ENCODE measurements around the gene GLI1. TPM values are rescaled to one million over a fixed set of nuclear protein-coding genes. Genes with fewer than 3 reads are reported as not detected.
A peak's percentile ranks its signal among the peaks of the same experiment; 100 is the strongest.
"Not testable (repeated sequence)": the region's sequence is repeated elsewhere in the genome, so short reads cannot be mapped to it uniquely, and the experiment has no call there.

GLI1 gene
- total and polyA plus RNA-seq, 2 donors: 0.71 to 0.85 TPM

- Histone ChIP-seq H3K27me3 (ENCODE audit: control insufficient read depth in 2 of 2, insufficient read depth in 1 of 2, low read length in 1 of 2) (no peaks in the 10 kb centered on the region), H3K36me3 (ENCODE audit: control insufficient read depth in 2 of 2, insufficient read depth in 2 of 2, low read length in 1 of 2) (peaks cover 27 to 29% of the 10 kb centered on the region in 2 donors), H3K4me1 (ENCODE audit: control insufficient read depth in 2 of 2, insufficient read depth in 2 of 2, low read length in 2 of 2) (peaks cover 8 to 17% of the 10 kb centered on the region in 2 donors), H3K9me3 (ENCODE audit: control insufficient read depth in 2 of 2, insufficient read depth in 1 of 2, low read length in 1 of 2) (no peaks in the 10 kb centered on the region), H3K4me3 (ENCODE audit: low read length in 2 of 2) (no peak overlapping the region), H3K27ac (ENCODE audit: low read depth in 1 of 2, low read length in 1 of 2) (no peak overlapping the region)
- DNase-seq (ENCODE audit: low read depth in 6 of 9, low spot score in 9 of 9): no peak
- 96% methylated on average over 27 of the region's 27 CpGs for WGBS
These were observed 27.5 kb downstream of the GLI1 start for GRCh38 chr12:57487055-57487596.

- WGBS: 17% methylated on average over 47 of the region's 47 CpGs
These were observed 28.2 kb downstream of the GLI1 start, which contains the start of gene MARS1 for GRCh38 chr12:57487597-57488401. Gene MARS1, plus strand, starts transcription at chr12:57488068. Its CDS starts 23 bp downstream, at chr12:57488091.

GRCh38 chr12:57488402-57489156, 29.0 kb downstream of the GLI1 start:
- peak overlapping the region; percentile 64 to 96 for H3K4me3 ChIP-seq (ENCODE audit: low read length in 2 of 2)
- peak in 1 of 9 donors; percentile 23 for DNase-seq (ENCODE audit: low read depth in 6 of 9, low spot score in 9 of 9)
- H3K27me3 ChIP-seq (ENCODE audit: control insufficient read depth in 2 of 2, insufficient read depth in 1 of 2, low read length in 1 of 2): no peaks in the 10 kb centered on the region
- H3K4me1 ChIP-seq (ENCODE audit: control insufficient read depth in 2 of 2, insufficient read depth in 2 of 2, low read length in 2 of 2): peaks cover 8 to 17% of the 10 kb centered on the region in 2 donors
- H3K36me3 ChIP-seq (ENCODE audit: control insufficient read depth in 2 of 2, insufficient read depth in 2 of 2, low read length in 1 of 2): peaks cover 35 to 37% of the 10 kb centered on the region in 2 donors
- peak overlapping the region; percentile 26 to 79 for H3K27ac ChIP-seq (ENCODE audit: low read depth in 1 of 2, low read length in 1 of 2)
- H3K9me3 ChIP-seq (ENCODE audit: control insufficient read depth in 2 of 2, insufficient read depth in 1 of 2, low read length in 1 of 2): no peaks in the 10 kb centered on the region
- WGBS: 41% methylated on average over 11 of the region's 11 CpGs

More at GRCh38 chr12:57487597-57488401, 28.2 kb downstream of the GLI1 start, which contains the start of gene MARS1:
- Histone ChIP-seq H3K4me3 (ENCODE audit: low read length in 2 of 2) (peak within 1 kb of the TSS; percentile 64 to 96), H3K27me3 (ENCODE audit: control insufficient read depth in 2 of 2, insufficient read depth in 1 of 2, low read length in 1 of 2) (no peaks in the 10 kb centered on the region), H3K36me3 (ENCODE audit: control insufficient read depth in 2 of 2, insufficient read depth in 2 of 2, low read length in 1 of 2) (peaks cover 32 to 34% of the 10 kb centered on the region in 2 donors), H3K4me1 (ENCODE audit: control insufficient read depth in 2 of 2, insufficient read depth in 2 of 2, low read length in 2 of 2) (peaks cover 8 to 17% of the 10 kb centered on the region in 2 donors), H3K27ac (ENCODE audit: low read depth in 1 of 2, low read length in 1 of 2) (peak within 1 kb of the TSS; percentile 26 to 79), H3K9me3 (ENCODE audit: control insufficient read depth in 2 of 2, insufficient read depth in 1 of 2, low read length in 1 of 2) (no peaks in the 10 kb centered on the region)
- DNase-seq (ENCODE audit: low read depth in 6 of 9, low spot score in 9 of 9): peak in 8 of 9 donors; percentile 89 to 98 (median 94)

GRCh38 chr12:57489157-57489641, 29.6 kb downstream of the GLI1 start:
- WGBS: 96% methylated on average over 5 of the region's 5 CpGs
- H3K27me3 ChIP-seq (ENCODE audit: control insufficient read depth in 2 of 2, insufficient read depth in 1 of 2, low read length in 1 of 2): no peaks in the 10 kb centered on the region
- no peak overlapping the region for H3K27ac ChIP-seq (ENCODE audit: low read depth in 1 of 2, low read length in 1 of 2)
- peaks cover 8 to 17% of the 10 kb centered on the region in 2 donors for H3K4me1 ChIP-seq (ENCODE audit: control insufficient read depth in 2 of 2, insufficient read depth in 2 of 2, low read length in 2 of 2)
- peak overlapping the region in 1 of 2 donors; percentile 96 for H3K4me3 ChIP-seq (ENCODE audit: low read length in 2 of 2)
- H3K36me3 ChIP-seq (ENCODE audit: control insufficient read depth in 2 of 2, insufficient read depth in 2 of 2, low read length in 1 of 2): peaks cover 35 to 39% of the 10 kb centered on the region in 2 donors
- no peak for DNase-seq (ENCODE audit: low read depth in 6 of 9, low spot score in 9 of 9)
- no peaks in the 10 kb centered on the region for H3K9me3 ChIP-seq (ENCODE audit: control insufficient read depth in 2 of 2, insufficient read depth in 1 of 2, low read length in 1 of 2)

- H3K9me3 ChIP-seq (ENCODE audit: control insufficient read depth in 2 of 2, insufficient read depth in 1 of 2, low read length in 1 of 2): no peaks in the 10 kb centered on the region
- WGBS: 97% methylated on average over 4 of the region's 4 CpGs
- DNase-seq (ENCODE audit: low read depth in 6 of 9, low spot score in 9 of 9): no peak
- peaks cover 8 to 17% of the 10 kb centered on the region in 2 donors for H3K4me1 ChIP-seq (ENCODE audit: control insufficient read depth in 2 of 2, insufficient read depth in 2 of 2, low read length in 2 of 2)
- no peak overlapping the region for H3K27ac ChIP-seq (ENCODE audit: low read depth in 1 of 2, low read length in 1 of 2)
- peaks cover 38 to 39% of the 10 kb centered on the region in 2 donors for H3K36me3 ChIP-seq (ENCODE audit: control insufficient read depth in 2 of 2, insufficient read depth in 2 of 2, low read length in 1 of 2)
- H3K4me3 ChIP-seq (ENCODE audit: low read length in 2 of 2): no peak overlapping the region
- H3K27me3 ChIP-seq (ENCODE audit: control insufficient read depth in 2 of 2, insufficient read depth in 1 of 2, low read length in 1 of 2): no peaks in the 10 kb centered on the region
These were observed 30.5 kb downstream of the GLI1 start for GRCh38 chr12:57490126-57490525.

- peak in 1 of 9 donors; percentile 14 for DNase-seq (ENCODE audit: low read depth in 6 of 9, low spot score in 9 of 9)
- no peaks in the 10 kb centered on the region for H3K27me3 ChIP-seq (ENCODE audit: control insufficient read depth in 2 of 2, insufficient read depth in 1 of 2, low read length in 1 of 2)
- peaks cover 42 to 46% of the 10 kb centered on the region in 2 donors for H3K36me3 ChIP-seq (ENCODE audit: control insufficient read depth in 2 of 2, insufficient read depth in 2 of 2, low read length in 1 of 2)
- no peak overlapping the region for H3K27ac ChIP-seq (ENCODE audit: low read depth in 1 of 2, low read length in 1 of 2)
- peaks cover 8 to 17% of the 10 kb centered on the region in 2 donors for H3K4me1 ChIP-seq (ENCODE audit: control insufficient read depth in 2 of 2, insufficient read depth in 2 of 2, low read length in 2 of 2)
- WGBS: 96% methylated on average over 15 of the region's 15 CpGs
- H3K4me3 ChIP-seq (ENCODE audit: low read length in 2 of 2): no peak overlapping the region
- H3K9me3 ChIP-seq (ENCODE audit: control insufficient read depth in 2 of 2, insufficient read depth in 1 of 2, low read length in 1 of 2): no peaks in the 10 kb centered on the region
These were observed 32.1 kb downstream of the GLI1 start for GRCh38 chr12:57491393-57492280.

- DNase-seq (ENCODE audit: low read depth in 6 of 9, low spot score in 9 of 9); H3K9me3 ChIP-seq (ENCODE audit: control insufficient read depth in 2 of 2, insufficient read depth in 1 of 2, low read length in 1 of 2); H3K4me3 ChIP-seq (ENCODE audit: low read length in 2 of 2); H3K27ac ChIP-seq (ENCODE audit: low read depth in 1 of 2, low read length in 1 of 2); H3K27me3 ChIP-seq (ENCODE audit: control insufficient read depth in 2 of 2, insufficient read depth in 1 of 2, low read length in 1 of 2); H3K4me1 ChIP-seq (ENCODE audit: control insufficient read depth in 2 of 2, insufficient read depth in 2 of 2, low read length in 2 of 2): not testable (repeated sequence)
- WGBS: over 99% methylated on average over 45 of the region's 48 CpGs
- peaks cover 54 to 61% of the 10 kb centered on the region in 2 donors for H3K36me3 ChIP-seq (ENCODE audit: control insufficient read depth in 2 of 2, insufficient read depth in 2 of 2, low read length in 1 of 2)
These were observed 35.6 kb downstream of the GLI1 start for GRCh38 chr12:57495051-57495701.

- Histone ChIP-seq H3K9me3 (ENCODE audit: control insufficient read depth in 2 of 2, insufficient read depth in 1 of 2, low read length in 1 of 2) (no peaks in the 10 kb centered on the region), H3K27ac (ENCODE audit: low read depth in 1 of 2, low read length in 1 of 2) (no peak overlapping the region), H3K36me3 (ENCODE audit: control insufficient read depth in 2 of 2, insufficient read depth in 2 of 2, low read length in 1 of 2) (peaks cover 47 to 62% of the 10 kb centered on the region in 2 donors), H3K4me1 (ENCODE audit: control insufficient read depth in 2 of 2, insufficient read depth in 2 of 2, low read length in 2 of 2) (no peaks in the 10 kb centered on the region), H3K27me3 (ENCODE audit: control insufficient read depth in 2 of 2, insufficient read depth in 1 of 2, low read length in 1 of 2) (no peaks in the 10 kb centered on the region), H3K4me3 (ENCODE audit: low read length in 2 of 2) (no peak overlapping the region)
- DNase-seq (ENCODE audit: low read depth in 6 of 9, low spot score in 9 of 9): no peak
These were observed 37.2 kb downstream of the GLI1 start for GRCh38 chr12:57496822-57497221.

Measured in thymus (tissue), 11 donors.